Measurements from ENCODE around the gene HID1. TPM values are rescaled to one million over a fixed set of nuclear protein-coding genes. Genes with fewer than 3 reads are reported as not detected.

Gene HID1
- total and polyA plus RNA-seq, 2 donors (not counting 1 experiment from before 2014, with no cell fraction given): 3.9 to 4.0 TPM

DNA sequence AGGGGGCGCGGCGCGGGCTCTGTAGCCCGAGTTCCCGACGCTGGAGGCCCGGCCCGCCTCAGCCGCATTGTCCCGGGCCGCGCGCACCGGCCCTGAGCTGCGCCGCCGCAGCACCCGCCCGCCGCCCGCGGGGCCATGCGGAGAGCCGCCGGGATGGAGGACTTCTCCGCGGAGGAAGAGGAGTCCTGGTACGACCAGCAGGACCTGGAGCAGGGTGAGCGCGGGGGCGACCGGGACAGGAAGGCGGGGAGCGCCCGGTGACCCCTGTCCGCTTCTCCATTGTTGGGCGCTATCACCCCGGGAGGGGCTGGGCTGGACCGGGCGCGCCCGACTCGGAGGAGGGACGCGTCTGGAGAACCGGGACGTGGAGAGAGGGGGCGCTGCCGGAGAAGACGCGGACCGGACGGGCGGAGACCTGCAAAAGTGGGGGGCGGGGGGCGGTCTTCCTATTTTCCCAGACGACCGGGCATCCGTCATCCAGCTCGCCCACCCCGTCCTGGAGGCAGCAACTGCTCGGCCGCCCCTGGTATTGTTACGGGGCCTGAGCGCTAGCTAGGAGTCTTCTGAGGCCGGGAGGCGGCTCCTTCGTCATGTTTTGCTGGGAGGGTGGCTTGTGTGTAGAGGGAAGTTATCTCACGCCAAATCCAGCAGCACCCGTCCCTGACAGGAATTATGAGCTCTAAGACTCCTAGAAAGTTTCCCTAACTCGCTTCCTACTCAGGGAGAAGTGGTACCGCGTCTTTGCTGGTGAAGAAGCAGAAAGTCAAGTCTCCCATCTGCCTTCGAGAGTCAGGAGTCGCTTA lies 15.6 kb upstream of the HID1 start:
- Histone ChIP-seq H3K27me3 (replicated peaks in 1 of 4; ENCODE audit: control extremely low read depth in 1 of 4, control insufficient read depth in 3 of 4, insufficient read depth in 4 of 4, low read length in 3 of 4) (peaks cover 0 to 41% (median 15%) of the 10 kb centered on the region in 4 experiments), H3K4me1 (ENCODE audit: control insufficient read depth in 2 of 2, insufficient read depth in 2 of 2, low read length in 2 of 2) (peaks cover 16% of the 10 kb centered on the region in 2 donors), H2AFZ (ENCODE audit: insufficient read depth, low read depth, low read length, poor library complexity, severe bottlenecking) (peak overlapping the region; percentile 74), H3K79me2 (ENCODE audit: control insufficient read depth, insufficient read depth, low read length) (no peaks in the 10 kb centered on the region), H3K9ac (ENCODE audit: low read length) (peak overlapping the region; percentile 65), H3K36me3 (replicated peaks in 1 of 2; ENCODE audit: control extremely low read depth in 1 of 2, control insufficient read depth in 1 of 2, extremely low read depth in 1 of 2, insufficient read depth in 2 of 2, low read length in 1 of 2) (no peaks in the 10 kb centered on the region), H3K4me3 (ENCODE audit: control extremely low read depth in 1 of 5, extremely low read depth in 1 of 5, insufficient read depth in 1 of 5, low read depth in 2 of 5, low read length in 4 of 5) (peak overlapping the region in 4 of 5 experiments; percentile 40 to 67 (median 53)), H3K9me3 (ENCODE audit: control extremely low read depth in 1 of 3, control insufficient read depth in 2 of 3, insufficient read depth in 1 of 3, low read length in 2 of 3) (peaks cover 0 to 8% (median 0%) of the 10 kb centered on the region in 3 donors), H3K4me2 (replicated peaks; ENCODE audit: low read depth, low read length, poor library complexity, severe bottlenecking) (peak overlapping the region; percentile 100), H4K20me1 (ENCODE audit: control insufficient read depth, insufficient read depth, low read length, poor library complexity, severe bottlenecking) (no peaks in the 10 kb centered on the region), H3K27ac (ENCODE audit: low read length in 2 of 2) (no peak overlapping the region)
- CTCF ChIA-PET: interaction anchor here (0.8 to 3.1 kb wide), 6 partner anchors 24 to 85 kb away, joined by 3 to 13 read pairs (median 8); partner anchors contain the start of gene MRPL58
- ATAC-seq (ENCODE audit: low read depth): peak; percentile 31
- whole genome bisulfite sequencing (ENCODE audit: insufficient coverage): under 1% methylated on average over 64 of the region's 76 CpGs
- intact Hi-C loops (cut with micrococcal nuclease): loop anchor here (1.0 to 2.0 kb wide), 5 partner anchors 16 to 59 kb away; partner anchors contain the start of genes ATP5PD, HID1, KCTD2 and MRPL58
- Mint-ChIP-seq H3K9me3 (ENCODE audit: insufficient read depth) (no peaks in the 10 kb centered on the region), H3K4me1 (peaks cover 12% of the 10 kb centered on the region), H3K4me3 (peak overlapping the region; percentile 79), H3K27ac (no peak overlapping the region), H3K27me3 (peaks cover 17% of the 10 kb centered on the region)
- TF ChIP-seq CTCF (IDR thresholded peaks at IDR 0.05): no peak
- no peak for TF ChIP-seq EZH2 (IDR thresholded peaks at IDR 0.05; ENCODE audit: borderline replicate concordance, insufficient read depth, low read depth, low read length, poor library complexity, severe bottlenecking)
- peak; percentile 46 for DNase-seq
- POLR2A ChIA-PET: interaction anchor here (0.5 to 0.8 kb wide), 3 partner anchors 15 to 388 kb away, joined by 4 to 7 read pairs (median 6); partner anchors contain the start of gene HID1

All from B cell (primary cell).